Activated CD4-positive, CD25-positive, alpha-beta regulatory T cell treated with anti-CD3 and anti-CD28 coated beads, Interleukin-2, amount 50 U/mL, for 24 hours (primary cell): ENCODE measurements around the gene ZNF587B.
"Not testable (repeated sequence)": the region's sequence is repeated elsewhere in the genome, so short reads cannot be mapped to it uniquely, and the experiment has no call there.

Source experiments
- ATAC-seq, 2 donors: fragments of 150-1000 bp; cut with Tn5 transposase; one replicate each; pipeline ENCODE4 v1.10.0; 2021; ENCODE audit warnings: mild to moderate bottlenecking in 1 of 2, moderate library complexity in 1 of 2

Gene ZNF587B

GRCh38 chr19:57872450-57872849, 42.4 kb downstream of the ZNF587B start:
- no peak for ATAC-seq

DNA sequence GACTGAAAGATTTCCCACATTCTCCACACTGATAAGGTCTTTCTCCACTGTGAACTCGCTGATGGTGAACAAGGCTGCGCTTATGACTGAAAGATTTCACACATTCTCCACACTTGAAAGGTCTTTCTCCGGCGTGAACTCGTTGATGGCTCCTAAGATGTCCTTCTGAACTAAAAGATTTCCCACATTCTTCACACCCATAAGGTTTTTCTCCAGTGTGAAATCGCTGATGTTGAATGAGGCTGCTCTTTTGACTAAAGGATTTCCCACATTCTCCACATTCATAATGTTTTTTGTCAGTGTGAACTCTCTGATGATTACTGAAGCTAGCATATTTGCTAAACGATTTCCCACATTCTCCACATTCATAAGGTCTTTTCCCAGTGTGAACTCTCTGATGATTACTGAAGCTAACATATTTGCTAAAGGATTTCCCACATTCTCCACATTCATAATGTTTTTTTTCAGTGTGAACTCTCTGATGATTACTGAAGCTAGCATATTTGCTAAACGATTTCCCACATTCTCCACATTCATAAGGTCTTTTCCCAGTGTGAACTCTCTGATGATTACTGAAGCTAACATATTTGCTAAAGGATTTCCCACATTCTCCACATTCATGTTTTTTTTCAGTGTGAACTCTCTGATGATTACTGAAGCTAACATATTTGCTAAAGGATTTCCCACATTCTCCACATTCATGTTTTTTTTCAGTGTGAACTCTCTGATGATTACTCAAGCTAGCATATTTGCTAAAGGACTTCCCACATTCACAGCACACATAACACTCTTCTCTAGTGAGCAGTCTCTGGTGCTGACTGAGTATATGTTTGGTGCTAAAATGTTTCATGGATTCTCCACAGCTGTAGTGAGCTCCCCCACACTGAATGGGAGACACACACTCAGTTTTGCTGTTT, 44.0 kb downstream of the ZNF587B start:
- not testable (repeated sequence) for ATAC-seq

GRCh38 chr19:57886046-57886445, 55.9 kb downstream of the ZNF587B start:
- no peak for ATAC-seq

DNA sequence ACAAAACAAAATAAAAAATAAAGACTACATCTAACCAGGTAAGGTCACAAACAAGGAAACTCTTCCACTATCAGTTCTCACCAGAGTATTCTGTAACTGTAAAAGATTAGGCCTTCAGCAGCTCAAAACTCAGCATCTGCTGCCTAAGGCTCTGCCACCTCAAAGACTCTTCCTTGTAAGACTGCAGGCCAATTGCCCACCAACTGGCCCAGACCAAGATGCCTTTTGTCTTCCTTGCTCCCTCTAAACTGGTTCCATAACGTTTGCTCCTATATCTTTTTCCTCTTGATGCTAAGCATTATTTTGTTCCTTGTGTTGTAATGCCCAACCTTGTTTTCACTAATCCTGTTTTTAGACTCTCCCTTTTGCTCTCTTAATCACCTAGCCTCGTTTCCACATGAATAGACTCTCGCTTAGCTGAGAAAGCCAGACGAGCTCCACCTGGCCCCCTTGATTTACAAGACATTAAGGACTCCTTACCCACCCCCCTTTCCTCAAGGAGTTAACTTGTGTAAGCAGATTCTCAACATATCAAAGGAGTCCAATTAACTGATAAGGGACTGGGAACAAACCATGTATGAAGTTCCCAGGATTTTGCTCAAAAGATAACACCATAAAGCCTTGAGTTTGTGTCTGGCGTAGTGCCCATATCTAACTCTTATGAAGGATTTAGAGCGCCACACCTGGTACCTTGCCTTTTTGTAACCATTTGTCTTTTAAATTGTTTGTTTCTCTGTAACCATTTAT, 57.3 kb downstream of the ZNF587B start:
- no peak for ATAC-seq

DNA sequence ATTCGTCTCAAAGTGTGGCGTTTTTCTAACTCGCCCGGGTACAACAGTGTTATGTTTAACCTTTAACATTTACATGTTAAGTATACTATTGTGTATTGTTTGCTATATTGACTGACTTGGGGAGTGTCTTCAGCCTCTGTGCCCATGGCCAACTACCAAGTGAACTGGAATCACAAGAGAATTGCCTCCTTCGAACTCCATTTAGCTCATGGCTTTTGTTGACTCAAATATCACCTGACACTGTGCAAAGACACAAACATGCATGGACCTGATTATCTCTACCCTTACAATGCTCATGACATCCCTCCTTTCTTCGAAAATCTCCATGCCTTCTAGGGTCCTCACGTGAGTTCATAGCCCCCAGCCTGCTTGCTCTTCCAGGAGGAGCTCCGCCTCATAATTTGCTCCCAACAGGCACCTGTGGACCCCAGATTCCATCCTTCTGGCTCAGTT, 58.0 kb downstream of the ZNF587B start:
- no peak for ATAC-seq

GRCh38 chr19:57888560-57889231, 58.6 kb downstream of the ZNF587B start, which contains the start of gene ZNF814:
Gene ZNF814, minus strand, starts transcription at chr19:57889037. Its CDS starts 235 bp downstream, at chr19:57888802.
- ATAC-seq, result peak; percentile 94 to 95

- ATAC-seq, result not testable (repeated sequence)
These were observed 60.6 kb downstream of the ZNF587B start for GRCh38 chr19:57890706-57891105.
